IMR-90 (cell line): ENCODE results near the gene ATP10A. TPM values are rescaled to one million over a fixed set of nuclear protein-coding genes. Genes with fewer than 3 reads are reported as not detected.

Experiments used
- ATAC-seq: fragments of 200-7000 bp; cut with Tn5 transposase; 2 replicates; pipeline ENCODE4 v1.9.1; 2020; ENCODE audit warnings: low read depth, mild to moderate bottlenecking, moderate library complexity
- BruUV-seq: library from RNA; stranded (reverse); fragments of 400-500 nt; replicated peaks from 2 replicates; lab custom pipeline; 2021; lab: Mats Ljungman, UMichigan
- CTCF ChIA-PET: fragments of 300-600 bp; formaldehyde crosslinking; extraction: SDS; loops from one replicate; lab custom pipeline; 2021; ENCODE audit warnings: antibody characterized with exemption; lab: Yijun Ruan, JAX
- POLR2A ChIA-PET: fragments of 300-600 bp; sonication (Branson Sonifier 250); formaldehyde crosslinking; loops from one replicate; lab custom pipeline; 2022; ENCODE audit warnings: antibody characterized with exemption; ENCODE audit not compliant: unreplicated experiment; lab: Charles Lee
- DNase-seq: peaks from one replicate; pipeline ENCODE4 v3.0.0; 2013
- H2AFZ ChIP-seq: replicated peaks from 2 replicates; pipeline ENCODE3; 2013; ENCODE audit warnings: low read length, mild to moderate bottlenecking; ENCODE audit not compliant: poor library complexity
- H2AK5ac ChIP-seq: 2 replicates; pipeline ENCODE4 v1.6.1; 2013; ENCODE audit warnings: low read depth, low read length, inconsistent platforms
- H2AK9ac ChIP-seq: replicated peaks from 2 replicates; pipeline ENCODE3; 2013; ENCODE audit warnings: mild to moderate bottlenecking, low read depth, low read length, moderate library complexity; ENCODE audit not compliant: poor library complexity
- H2BK120ac ChIP-seq: 2 replicates; pipeline ENCODE4 v1.6.1; 2013; ENCODE audit warnings: low read depth, low read length, inconsistent platforms
- H2BK15ac ChIP-seq: 3 replicates; pipeline ENCODE4 v1.6.1; 2013; ENCODE audit warnings: low read depth, low read length, inconsistent platforms
- H2BK20ac ChIP-seq: 2 replicates; pipeline ENCODE4 v1.6.1; 2013; ENCODE audit warnings: low read depth, mild to moderate bottlenecking, inconsistent platforms, low read length, moderate library complexity
- H2BK5ac ChIP-seq: 2 replicates; pipeline ENCODE4 v1.6.1; 2013; ENCODE audit warnings: mild to moderate bottlenecking, low read depth, low read length, inconsistent platforms; ENCODE audit not compliant: poor library complexity, severe bottlenecking
- H3K14ac ChIP-seq: replicated peaks from 2 replicates; pipeline ENCODE4 v1.6.1; 2013; ENCODE audit warnings: low read depth, low read length, inconsistent platforms
- H3K18ac ChIP-seq: 2 replicates; pipeline ENCODE4 v1.6.1; 2013; ENCODE audit warnings: low read depth, low read length, control low read depth
- H3K23ac ChIP-seq: 2 replicates; pipeline ENCODE4 v1.6.1; 2013; ENCODE audit warnings: low read depth, low read length, inconsistent platforms
- H3K27ac ChIP-seq: 2 replicates; pipeline ENCODE4 v1.5.1; 2013; ENCODE audit warnings: mild to moderate bottlenecking, control low read depth, low read length; ENCODE audit not compliant: insufficient read depth
- H3K27me3 ChIP-seq: 2 replicates; pipeline ENCODE4 v1.6.1; 2013; ENCODE audit warnings: low read length; ENCODE audit not compliant: control insufficient read depth, insufficient read depth
- H3K36me3 ChIP-seq: 2 replicates; pipeline ENCODE4 v1.6.1; 2013; ENCODE audit warnings: low read length, mixed read lengths; ENCODE audit not compliant: control insufficient read depth, insufficient read depth
- H3K4ac ChIP-seq: 2 replicates; pipeline ENCODE4 v1.6.1; 2013; ENCODE audit warnings: low read depth, low read length, inconsistent platforms
- H3K4me1 ChIP-seq: 2 replicates; pipeline ENCODE4 v1.6.1; 2013; ENCODE audit warnings: low read length, mixed read lengths; ENCODE audit not compliant: control insufficient read depth, insufficient read depth
- H3K4me2 ChIP-seq: 2 replicates; pipeline ENCODE4 v1.6.1; 2013; ENCODE audit warnings: low read depth, mild to moderate bottlenecking, control low read depth, low read length, moderate library complexity
- H3K4me3 ChIP-seq: 2 replicates; pipeline ENCODE4 v1.5.1; 2013; ENCODE audit warnings: low read depth, mild to moderate bottlenecking, control low read depth, low read length, moderate library complexity; ENCODE audit not compliant: insufficient read depth
- H3K56ac ChIP-seq: 2 replicates; pipeline ENCODE4 v1.6.1; 2013; ENCODE audit warnings: low read length, inconsistent platforms; ENCODE audit not compliant: insufficient read depth; ENCODE audit errors: extremely low read depth
- H3K79me1 ChIP-seq, 2 experiments: 2 replicates each; pipeline ENCODE4 v1.6.1; 2013; ENCODE audit warnings: low read length in 2 of 2, inconsistent platforms in 1 of 2, low read depth in 1 of 2
- H3K9ac ChIP-seq: 2 replicates; pipeline ENCODE4 v1.6.1; 2013; ENCODE audit warnings: low read depth, low read length, control low read depth
- H3K9me1 ChIP-seq: 2 replicates; pipeline ENCODE4 v1.6.1; 2013; ENCODE audit warnings: low read length, inconsistent platforms; ENCODE audit not compliant: insufficient read depth
- H3K9me3 ChIP-seq: 2 replicates; pipeline ENCODE4 v1.6.1; 2013; ENCODE audit warnings: low read length; ENCODE audit not compliant: control insufficient read depth, insufficient read depth
- H4K20me1 ChIP-seq: 2 replicates; pipeline ENCODE4 v1.6.1; 2013; ENCODE audit warnings: low read length, inconsistent platforms; ENCODE audit not compliant: insufficient read depth
- H4K5ac ChIP-seq: 2 replicates; pipeline ENCODE4 v1.6.1; 2013; ENCODE audit warnings: mild to moderate bottlenecking, low read depth, low read length, control low read depth
- H4K8ac ChIP-seq, 2 experiments: 2 replicates each; pipeline ENCODE4 v1.6.1; 2013; ENCODE audit warnings: low read depth in 2 of 2, low read length in 2 of 2, control low read depth in 1 of 2, inconsistent platforms in 1 of 2
- H4K91ac ChIP-seq: 2 replicates; pipeline ENCODE4 v1.6.1; 2013; ENCODE audit warnings: low read depth, low read length, inconsistent platforms; ENCODE audit not compliant: insufficient read depth
- BHLHE40 ChIP-seq: fragments of 150-350 bp; IDR thresholded peaks from 2 replicates; pipeline ENCODE4 v1.6.1; 2016; ENCODE audit warnings: mild to moderate bottlenecking, low read depth, low read length
- CEBPB ChIP-seq: IDR thresholded peaks from 2 replicates; pipeline ENCODE4 v1.6.1; 2012; ENCODE audit warnings: low read depth, low read length, improper control_type of control experiment
- CHD1 ChIP-seq: IDR thresholded peaks from 2 replicates; pipeline ENCODE4 v1.6.1; 2012; ENCODE audit warnings: low read depth, low read length, improper control_type of control experiment
- CTCF ChIP-seq: conservative IDR thresholded peaks from 2 replicates; pipeline ENCODE4 v1.5.1; 2012; ENCODE audit warnings: mild to moderate bottlenecking, low read depth, low read length, improper control_type of control experiment
- FOS ChIP-seq: fragments of 150-350 bp; IDR thresholded peaks from 2 replicates; pipeline ENCODE4 v1.6.1; 2016; ENCODE audit warnings: low read depth, low read length
- MAFK ChIP-seq: IDR thresholded peaks from 2 replicates; pipeline ENCODE4 v1.6.1; 2012; ENCODE audit warnings: low read depth, low read length, improper control_type of control experiment
- MAZ ChIP-seq: IDR thresholded peaks from 2 replicates; pipeline ENCODE4 v1.6.1; 2012; ENCODE audit warnings: low read depth, mild to moderate bottlenecking, low read length, improper control_type of control experiment, moderate library complexity, borderline replicate concordance
- MXI1 ChIP-seq: IDR thresholded peaks from 2 replicates; pipeline ENCODE4 v1.6.1; 2012; ENCODE audit warnings: low read depth, mild to moderate bottlenecking, low read length, moderate library complexity, borderline replicate concordance
- NFE2L2 ChIP-seq: fragments of 150-350 bp; IDR thresholded peaks from 2 replicates; pipeline ENCODE4 v1.6.1; 2016; ENCODE audit warnings: low read depth, mild to moderate bottlenecking, low read length
- POLR2A ChIP-seq: IDR thresholded peaks from 2 replicates; pipeline ENCODE4 v1.6.1; 2012; ENCODE audit warnings: mild to moderate bottlenecking, low read depth, low read length
- RAD21 ChIP-seq: IDR thresholded peaks from 2 replicates; pipeline ENCODE4 v1.6.1; 2012; ENCODE audit warnings: low read length, improper control_type of control experiment
- RFX5 ChIP-seq: IDR thresholded peaks from 2 replicates; pipeline ENCODE4 v1.8.0; 2012; ENCODE audit warnings: low read depth, mild to moderate bottlenecking, low read length, moderate library complexity
- SMC3 ChIP-seq: fragments of 150-350 bp; IDR thresholded peaks from 2 replicates; pipeline ENCODE4 v1.6.1; 2016; ENCODE audit warnings: low read depth, mild to moderate bottlenecking, antibody characterized with exemption, low read length, moderate library complexity
- USF2 ChIP-seq: fragments of 150-350 bp; IDR thresholded peaks from 2 replicates; pipeline ENCODE4 v1.6.1; 2017; ENCODE audit warnings: mild to moderate bottlenecking, antibody characterized with exemption, low read length, low read depth
- WGBS, 2 experiments: methylation state at CpG; one replicate each; pipeline versions ENCODE4 v1.1.5 to v1.1.7; 2013; ENCODE audit warnings: missing lambda C conversion rate in 2 of 2; ENCODE audit not compliant: insufficient read length in 1 of 2; ENCODE audit errors: extremely low coverage in 2 of 2; 5-methylcytosine and 5-hydroxymethylcytosine counted together
- dilution Hi-C: fragments of 300-500 bp; cut with HindIII; formaldehyde crosslinking; loops from one replicate; pipeline ENCODE4 v1.14.3; 2018; ENCODE audit warnings: low sequenced_read_pairs; ENCODE audit not compliant: unreplicated experiment
- in situ Hi-C: fragments of 300-500 bp; cut with MboI; formaldehyde crosslinking; loops from 3 replicates; pipeline ENCODE4 v1.14.3; 2019; ENCODE audit warnings: low sequenced_read_pairs, inconsistent platforms, mixed read lengths
- intact Hi-C: fragments of 100-400 bp; cut with micrococcal nuclease; formaldehyde crosslinking; loops from 2 replicates; pipeline ENCODE4 v1.10.0; 2022
- polyA plus RNA-seq, 3 experiments: library from polyadenylated mRNA; depleted of rRNA; stranded (reverse); fragments of >200 nt; gene quantifications; 2 replicates each; pipeline ENCODE4 v1.2.3, GENCODE V29; 2012; ENCODE audit warnings: low replicate concordance in 1 of 3
- total RNA-seq: library from RNA; depleted of rRNA; stranded (reverse); fragments of >200 nt; gene quantifications from 2 replicates; pipeline ENCODE4 v1.2.3, GENCODE V29; 2012
- TF ChIP-seq, protein P1 (sequence below): fragments of 150-350 bp; IDR thresholded peaks from 2 replicates; pipeline ENCODE4 v1.6.1; 2016; ENCODE audit warnings: low read depth, mild to moderate bottlenecking, low read length, moderate library complexity, borderline replicate concordance

Gene ATP10A
- total and polyA plus RNA-seq, 2 of the 4 experiments (the other 2 are of a cell fraction), result 13.8 to 16.0 TPM

- in situ Hi-C loops, result no loop called here
- peaks cover 3% of the 10 kb centered on the region; the same call in 1 of the 2 replicates for H3K4me1 ChIP-seq
- TF ChIP-seq USF2 (no peak), RFX5 (no peak), MXI1 (no peak), CEBPB (no peak), BHLHE40 (no peak), MAFK (no peak), RAD21 (no peak), POLR2A (no peak), CHD1 (no peak), NFE2L2 (no peak), CTCF (no peak), FOS (no peak), SMC3 (no peak), MAZ (no peak)
- TF ChIP-seq, protein P1, sequence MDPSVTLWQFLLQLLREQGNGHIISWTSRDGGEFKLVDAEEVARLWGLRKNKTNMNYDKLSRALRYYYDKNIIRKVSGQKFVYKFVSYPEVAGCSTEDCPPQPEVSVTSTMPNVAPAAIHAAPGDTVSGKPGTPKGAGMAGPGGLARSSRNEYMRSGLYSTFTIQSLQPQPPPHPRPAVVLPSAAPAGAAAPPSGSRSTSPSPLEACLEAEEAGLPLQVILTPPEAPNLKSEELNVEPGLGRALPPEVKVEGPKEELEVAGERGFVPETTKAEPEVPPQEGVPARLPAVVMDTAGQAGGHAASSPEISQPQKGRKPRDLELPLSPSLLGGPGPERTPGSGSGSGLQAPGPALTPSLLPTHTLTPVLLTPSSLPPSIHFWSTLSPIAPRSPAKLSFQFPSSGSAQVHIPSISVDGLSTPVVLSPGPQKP, result no peak
- BruUV-seq, result no TSS peak
- no peaks in the 10 kb centered on the region for H3K9me1 ChIP-seq
- POLR2A ChIA-PET, result no interaction called here
- no peak for DNase-seq
- H4K5ac ChIP-seq, result no peak overlapping the region
- no peaks in the 10 kb centered on the region for H3K79me1 ChIP-seq
- intact Hi-C loops, result no loop called here
- no peak for ATAC-seq
- no CpG with 5 or more reads among the region's 4 CpGs for WGBS, 2 experiments
- H3K4ac ChIP-seq, result no peak overlapping the region
- no peak overlapping the region for H4K8ac ChIP-seq
- H3K9me3 ChIP-seq, result no peaks in the 10 kb centered on the region
- no peak overlapping the region for H4K91ac ChIP-seq
- no peak overlapping the region for H3K4me3 ChIP-seq
- H3K23ac ChIP-seq, result no peak overlapping the region
- no peak overlapping the region for H3K4me2 ChIP-seq
- no peak overlapping the region for H3K27ac ChIP-seq
- no peaks in the 10 kb centered on the region for H3K36me3 ChIP-seq
- H2BK120ac ChIP-seq, result no peak overlapping the region
- CTCF ChIA-PET, result no interaction called here
- H2AK9ac ChIP-seq, result no peak overlapping the region
- H2BK15ac ChIP-seq, result no peak overlapping the region
- H4K20me1 ChIP-seq, result no peaks in the 10 kb centered on the region
- H2BK20ac ChIP-seq, result no peak overlapping the region
- no peak overlapping the region for H3K18ac ChIP-seq
- no peak overlapping the region for H3K56ac ChIP-seq
- no peaks in the 10 kb centered on the region for H3K27me3 ChIP-seq
- H3K14ac ChIP-seq, result no peak overlapping the region
- no peak overlapping the region for H2BK5ac ChIP-seq
- no peak overlapping the region for H2AFZ ChIP-seq
- H2AK5ac ChIP-seq, result no peak overlapping the region
- dilution Hi-C loops, result no loop called here
- no peak overlapping the region for H3K9ac ChIP-seq
These were observed 220.0 kb downstream of the ATP10A start for GRCh38 chr15:25643120-25643519.
